Measurements from ENCODE around the gene BSND. TPM values are rescaled to one million over a fixed set of nuclear protein-coding genes. Genes with fewer than 3 reads are reported as not detected.
A peak's percentile ranks its signal among the peaks of the same experiment; 100 is the strongest.

The BSND gene
- total RNA-seq, 1 experiment from 2014 or later: not detected

DNA sequence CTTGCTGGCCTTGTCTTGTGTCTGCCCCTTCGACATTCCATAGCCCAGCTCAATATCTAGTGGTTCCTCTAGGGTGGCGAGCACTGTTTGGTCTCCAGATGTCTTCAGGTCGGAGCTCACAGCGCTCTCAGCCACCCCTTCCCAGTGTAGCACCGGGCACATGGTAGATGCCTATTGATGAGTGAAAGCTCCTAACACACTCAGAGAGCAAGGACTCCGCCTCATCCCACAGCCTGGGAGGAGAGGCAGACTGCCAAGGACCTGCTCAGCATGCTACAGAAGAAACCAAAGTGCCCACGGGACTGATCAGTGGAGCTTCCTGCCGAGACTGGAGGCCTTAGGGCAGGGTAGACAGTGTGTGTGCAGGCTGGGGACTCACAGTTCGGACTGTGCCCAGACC lies 51.5 kb downstream of the BSND start:
- intact Hi-C loops (cut with micrococcal nuclease; ENCODE audit: unreplicated experiment): no loop called here
- Histone ChIP-seq H3K27ac (ENCODE audit: low read depth, low read length, poor library complexity, severe bottlenecking) (peak overlapping the region; percentile 37), H3K9me3 (ENCODE audit: low read depth, low read length, poor library complexity, severe bottlenecking) (no peaks in the 10 kb centered on the region), H3K4me1 (ENCODE audit: insufficient read depth, low read length, poor library complexity, severe bottlenecking) (peaks cover 13% of the 10 kb centered on the region), H3K27me3 (replicated peaks; ENCODE audit: insufficient read depth, low read depth, low read length, poor library complexity) (no peaks in the 10 kb centered on the region), H3K36me3 (ENCODE audit: insufficient read depth, low read length, poor library complexity, severe bottlenecking) (peaks cover 84% of the 10 kb centered on the region), H3K4me3 (ENCODE audit: low read depth, low read length, poor library complexity, severe bottlenecking) (no peak overlapping the region)
- ChIA-PET POLR2A (ENCODE audit: low non-redundant PET) (no interaction called here), CTCF (no interaction called here)
- BruUV-seq (replicated peaks): no TSS peak
- TF ChIP-seq CTCF (conservative IDR thresholded peaks at IDR 0.05; ENCODE audit: low read depth, low read length): no peak
- TF ChIP-seq EZH2 (IDR thresholded peaks at IDR 0.05; ENCODE audit: borderline replicate concordance, low read depth, low read length, poor library complexity, severe bottlenecking): no peak
- peak; percentile 52 for DNase-seq (ENCODE audit: low spot score)

GRCh38 chr1:55051169-55051568 lies 52.4 kb downstream of the BSND start:
- Histone ChIP-seq H3K27ac (ENCODE audit: low read depth, low read length, poor library complexity, severe bottlenecking) (no peak overlapping the region), H3K4me3 (ENCODE audit: low read depth, low read length, poor library complexity, severe bottlenecking) (no peak overlapping the region), H3K4me1 (ENCODE audit: insufficient read depth, low read length, poor library complexity, severe bottlenecking) (peaks cover 13% of the 10 kb centered on the region), H3K36me3 (ENCODE audit: insufficient read depth, low read length, poor library complexity, severe bottlenecking) (peaks cover 83% of the 10 kb centered on the region), H3K27me3 (replicated peaks; ENCODE audit: insufficient read depth, low read depth, low read length, poor library complexity) (no peaks in the 10 kb centered on the region), H3K9me3 (ENCODE audit: low read depth, low read length, poor library complexity, severe bottlenecking) (no peaks in the 10 kb centered on the region)
- TF ChIP-seq EZH2 (IDR thresholded peaks at IDR 0.05; ENCODE audit: borderline replicate concordance, low read depth, low read length, poor library complexity, severe bottlenecking) (no peak), CTCF (conservative IDR thresholded peaks at IDR 0.05; ENCODE audit: low read depth, low read length) (no peak)
- no TSS peak for BruUV-seq (replicated peaks)
- CTCF ChIA-PET: interaction anchor here (1.1 kb wide), 1 partner anchor 29 kb away, joined by 3 read pairs; no protein-coding TSS in a partner anchor
- POLR2A ChIA-PET (ENCODE audit: low non-redundant PET): no interaction called here
- DNase-seq (ENCODE audit: low spot score): no peak
- intact Hi-C loops (cut with micrococcal nuclease; ENCODE audit: unreplicated experiment): no loop called here

GRCh38 chr1:55051621-55052020 lies 52.9 kb downstream of the BSND start:
- CTCF ChIA-PET: interaction anchor here (1.1 kb wide), 1 partner anchor 30 kb away, joined by 3 read pairs; no protein-coding TSS in a partner anchor
- peaks cover 13% of the 10 kb centered on the region for H3K4me1 ChIP-seq (ENCODE audit: insufficient read depth, low read length, poor library complexity, severe bottlenecking)
- H3K36me3 ChIP-seq (ENCODE audit: insufficient read depth, low read length, poor library complexity, severe bottlenecking): peaks cover 78% of the 10 kb centered on the region
- no peak for TF ChIP-seq EZH2 (IDR thresholded peaks at IDR 0.05; ENCODE audit: borderline replicate concordance, low read depth, low read length, poor library complexity, severe bottlenecking)
- no peaks in the 10 kb centered on the region for H3K27me3 ChIP-seq (replicated peaks; ENCODE audit: insufficient read depth, low read depth, low read length, poor library complexity)
- intact Hi-C loops (cut with micrococcal nuclease; ENCODE audit: unreplicated experiment): no loop called here
- POLR2A ChIA-PET (ENCODE audit: low non-redundant PET): no interaction called here
- H3K4me3 ChIP-seq (ENCODE audit: low read depth, low read length, poor library complexity, severe bottlenecking): no peak overlapping the region
- BruUV-seq (replicated peaks): no TSS peak
- H3K27ac ChIP-seq (ENCODE audit: low read depth, low read length, poor library complexity, severe bottlenecking): no peak overlapping the region
- no peaks in the 10 kb centered on the region for H3K9me3 ChIP-seq (ENCODE audit: low read depth, low read length, poor library complexity, severe bottlenecking)
- no peak for DNase-seq (ENCODE audit: low spot score)
